AG04450 (cell line): ENCODE measurements around the gene SV2C. TPM values are rescaled to one million over a fixed set of nuclear protein-coding genes. Genes with fewer than 3 reads are reported as not detected.

Experiments used
- CTCF ChIA-PET: fragments of 300-600, 350-600 bp; formaldehyde crosslinking; extraction: SDS; loops from one replicate; lab custom pipeline; 2022; ENCODE audit warnings: antibody characterized with exemption, inconsistent platforms; lab: Charles Lee
- POLR2A ChIA-PET: fragments of 350-600 bp; formaldehyde crosslinking; extraction: SDS; loops from one replicate; lab custom pipeline; 2021; ENCODE audit warnings: antibody characterized with exemption, inconsistent platforms; lab: Yijun Ruan, JAX
- DNase-seq: peaks from one replicate; pipeline ENCODE4 v3.0.0-alpha.2; 2011; ENCODE audit warnings: low read depth, low spot score
- H3K27ac ChIP-seq: one replicate; pipeline ENCODE4 v1.5.1; 2012; ENCODE audit warnings: low read depth, low read length, control low read depth
- H3K27me3 ChIP-seq: one replicate; pipeline ENCODE4 v1.6.0; 2012; ENCODE audit warnings: low read length; ENCODE audit not compliant: control insufficient read depth, insufficient read depth
- H3K4me3 ChIP-seq: 2 replicates; pipeline ENCODE4 v1.5.1; 2011; ENCODE audit warnings: mild to moderate bottlenecking, low read depth, low read length, control low read depth
- H3K9me3 ChIP-seq: 2 replicates; pipeline ENCODE4 v1.5.1; 2012; ENCODE audit warnings: low read length; ENCODE audit not compliant: control insufficient read depth, insufficient read depth
- CTCF ChIP-seq: IDR thresholded peaks from 2 replicates; pipeline ENCODE4 v1.5.1; 2011; ENCODE audit warnings: low read depth, low read length, control low read depth, inconsistent platforms
- polyA plus RNA-seq: library from polyadenylated mRNA; depleted of rRNA; stranded (reverse); fragments of >200 nt; gene quantifications from 2 replicates; pipeline ENCODE4 v1.2.3, GENCODE V29; 2011

Gene SV2C
- polyA plus RNA-seq, 1 experiment = not detected

- Histone ChIP-seq H3K9me3 (no peaks in the 10 kb centered on the region), H3K4me3 (no peak overlapping the region), H3K27me3 (no peaks in the 10 kb centered on the region), H3K27ac (no peak overlapping the region)
- no peak for TF ChIP-seq CTCF
- ChIA-PET CTCF (no interaction called here), POLR2A (no interaction called here)
- no peak for DNase-seq
These were observed 258.6 kb downstream of the SV2C start for GRCh38 chr5:76341651-76342334.

GRCh38 chr5:76342474-76342873 is 259.3 kb downstream of the SV2C start:
- Histone ChIP-seq H3K4me3 (no peak overlapping the region), H3K27me3 (no peaks in the 10 kb centered on the region), H3K27ac (peak overlapping the region; percentile 2), H3K9me3 (no peaks in the 10 kb centered on the region)
- no peak for DNase-seq
- ChIA-PET CTCF (no interaction called here), POLR2A (no interaction called here)
- no peak for TF ChIP-seq CTCF

- TF ChIP-seq CTCF = no peak
- ChIA-PET POLR2A (no interaction called here), CTCF (no interaction called here)
These were observed 262.4 kb downstream of the SV2C start for GRCh38 chr5:76345582-76345981.

GRCh38 chr5:76351176-76351575 is 268.0 kb downstream of the SV2C start:
- DNase-seq = no peak
- POLR2A ChIA-PET = no interaction called here
- Histone ChIP-seq H3K4me3 (no peak overlapping the region), H3K27ac (no peak overlapping the region), H3K9me3 (no peaks in the 10 kb centered on the region), H3K27me3 (no peaks in the 10 kb centered on the region)
- no peak for TF ChIP-seq CTCF
- CTCF ChIA-PET = no interaction called here

More at GRCh38 chr5:76345582-76345981, 262.4 kb downstream of the SV2C start:
- Histone ChIP-seq H3K27me3 (no peaks in the 10 kb centered on the region), H3K9me3 (no peaks in the 10 kb centered on the region), H3K4me3 (no peak overlapping the region), H3K27ac (no peak overlapping the region)
- DNase-seq = no peak

GRCh38 chr5:76351577-76351976 is 268.4 kb downstream of the SV2C start:
- Histone ChIP-seq H3K27me3 (no peaks in the 10 kb centered on the region), H3K9me3 (no peaks in the 10 kb centered on the region), H3K27ac (no peak overlapping the region), H3K4me3 (no peak overlapping the region)
- no peak for TF ChIP-seq CTCF
- CTCF ChIA-PET = interaction anchor here (0.7 kb wide), 1 partner anchor 241 kb away, joined by 3 read pairs; no protein-coding TSS in a partner anchor
- no peak for DNase-seq
- POLR2A ChIA-PET = no interaction called here
